Thyroid gland (tissue), 4 donors: ENCODE data around the gene NFYB.

Experiments
- POLR2A ChIP-seq, 2 donors: fragments of 450-650 bp; IDR thresholded peaks; one replicate each; pipeline ENCODE4 v1.6.1; 2017; ENCODE audit warnings: antibody characterized with exemption in 2 of 2, mild to moderate bottlenecking in 2 of 2, moderate library complexity in 1 of 2
- TF ChIP-seq, protein P1 (sequence below), 6 experiments: fragments of 200-600 bp in 3 of 6; fragments of 450-650 bp in 3 of 6; sonication (generic) in 3 of 6; IDR thresholded peaks; one replicate each; pipeline ENCODE4 v1.5.1; 2016 to 2019; ENCODE audit warnings: antibody characterized with exemption in 6 of 6, mild to moderate bottlenecking in 2 of 6, inconsistent platforms in 1 of 6, moderate library complexity in 1 of 6

DNA sequence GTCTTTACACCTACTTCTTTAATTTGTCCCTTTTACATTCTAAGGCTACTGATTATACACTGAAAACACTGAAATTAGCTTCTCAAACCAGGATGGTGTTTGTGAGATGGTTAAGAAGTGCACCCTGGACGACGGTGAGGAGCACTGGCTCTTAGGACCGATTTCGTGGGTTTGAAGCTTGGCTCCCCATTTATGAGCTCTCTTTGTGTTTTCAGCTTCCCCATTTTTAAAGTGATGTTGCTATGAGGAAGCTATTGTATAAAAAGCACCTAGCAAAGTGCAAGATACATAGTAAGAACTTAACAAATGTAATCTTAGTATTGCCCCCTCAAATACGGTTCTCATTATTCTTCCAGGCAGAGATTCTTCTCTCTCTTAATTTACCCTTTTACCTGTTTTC, 4.7 kb downstream of the NFYB start:
- TF ChIP-seq, protein P1, sequence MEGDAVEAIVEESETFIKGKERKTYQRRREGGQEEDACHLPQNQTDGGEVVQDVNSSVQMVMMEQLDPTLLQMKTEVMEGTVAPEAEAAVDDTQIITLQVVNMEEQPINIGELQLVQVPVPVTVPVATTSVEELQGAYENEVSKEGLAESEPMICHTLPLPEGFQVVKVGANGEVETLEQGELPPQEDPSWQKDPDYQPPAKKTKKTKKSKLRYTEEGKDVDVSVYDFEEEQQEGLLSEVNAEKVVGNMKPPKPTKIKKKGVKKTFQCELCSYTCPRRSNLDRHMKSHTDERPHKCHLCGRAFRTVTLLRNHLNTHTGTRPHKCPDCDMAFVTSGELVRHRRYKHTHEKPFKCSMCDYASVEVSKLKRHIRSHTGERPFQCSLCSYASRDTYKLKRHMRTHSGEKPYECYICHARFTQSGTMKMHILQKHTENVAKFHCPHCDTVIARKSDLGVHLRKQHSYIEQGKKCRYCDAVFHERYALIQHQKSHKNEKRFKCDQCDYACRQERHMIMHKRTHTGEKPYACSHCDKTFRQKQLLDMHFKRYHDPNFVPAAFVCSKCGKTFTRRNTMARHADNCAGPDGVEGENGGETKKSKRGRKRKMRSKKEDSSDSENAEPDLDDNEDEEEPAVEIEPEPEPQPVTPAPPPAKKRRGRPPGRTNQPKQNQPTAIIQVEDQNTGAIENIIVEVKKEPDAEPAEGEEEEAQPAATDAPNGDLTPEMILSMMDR (IDR thresholded peaks at IDR 0.05) = no peak
- TF ChIP-seq POLR2A (IDR thresholded peaks at IDR 0.05) = no peak
